Measurements from ENCODE around the gene GRID2. TPM values are rescaled to one million over a fixed set of nuclear protein-coding genes. Genes with fewer than 3 reads are reported as not detected.

The GRID2 gene
- total and polyA plus RNA-seq, 2 of the 4 experiments (the other 2 are of a cell fraction) = under 0.01 TPM; not detected in 1

GRCh38 chr4:93451954-93452353, 1148.2 kb downstream of the GRID2 start:
- ATAC-seq (ENCODE audit: low read depth) = no peak
- WGBS, 2 experiments (ENCODE audit: extremely low coverage in 2 of 2, insufficient read length in 1 of 2) = no CpG with 5 or more reads among the region's 1 CpG
- CTCF ChIA-PET = interaction anchor here (0.7 kb wide), 1 partner anchor 18 kb away, joined by 3 read pairs; no protein-coding TSS in a partner anchor

More at GRCh38 chr4:93451954-93452353, 1148.2 kb downstream of the GRID2 start:
- Histone ChIP-seq H3K9ac (ENCODE audit: low read depth, low read length) (no peak overlapping the region), H3K14ac (replicated peaks; ENCODE audit: low read depth, low read length) (no peak overlapping the region), H3K4me1 (ENCODE audit: control insufficient read depth, insufficient read depth, low read length) (no peaks in the 10 kb centered on the region), H2AFZ (replicated peaks; ENCODE audit: low read length, poor library complexity) (no peak overlapping the region), H3K9me1 (ENCODE audit: insufficient read depth, low read length) (no peaks in the 10 kb centered on the region), H2BK5ac (ENCODE audit: low read depth, low read length, poor library complexity, severe bottlenecking) (no peak overlapping the region), H2BK20ac (ENCODE audit: low read depth, low read length) (no peak overlapping the region), H3K18ac (ENCODE audit: low read depth, low read length) (no peak overlapping the region), H3K27me3 (ENCODE audit: control insufficient read depth, insufficient read depth, low read length) (no peaks in the 10 kb centered on the region), H3K56ac (ENCODE audit: extremely low read depth, insufficient read depth, low read length) (no peak overlapping the region), H3K4me2 (ENCODE audit: low read depth, low read length) (no peak overlapping the region), H4K91ac (ENCODE audit: insufficient read depth, low read depth, low read length) (no peak overlapping the region), H3K27ac (ENCODE audit: insufficient read depth, low read length) (no peak overlapping the region), H3K4ac (ENCODE audit: low read depth, low read length) (no peak overlapping the region), H4K5ac (ENCODE audit: low read depth, low read length) (no peak overlapping the region), H4K20me1 (ENCODE audit: insufficient read depth, low read length) (no peaks in the 10 kb centered on the region), H2AK9ac (replicated peaks; ENCODE audit: low read depth, low read length, poor library complexity) (no peak overlapping the region), H2BK120ac (ENCODE audit: low read depth, low read length) (no peak overlapping the region), H3K9me3 (ENCODE audit: control insufficient read depth, insufficient read depth, low read length) (no peaks in the 10 kb centered on the region), H2BK15ac (ENCODE audit: low read depth, low read length) (no peak overlapping the region), H3K23ac (ENCODE audit: low read depth, low read length) (no peak overlapping the region), H4K8ac (ENCODE audit: low read depth in 2 of 2, low read length in 2 of 2) (no peak overlapping the region), H2AK5ac (ENCODE audit: low read depth, low read length) (no peak overlapping the region), H3K4me3 (ENCODE audit: insufficient read depth, low read depth, low read length) (no peak overlapping the region), H3K36me3 (ENCODE audit: control insufficient read depth, insufficient read depth, low read length) (no peaks in the 10 kb centered on the region), H3K79me1 (ENCODE audit: low read depth in 1 of 2, low read length in 2 of 2) (no peaks in the 10 kb centered on the region)
- intact Hi-C loops (cut with micrococcal nuclease) (no loop called here), dilution Hi-C loops (cut with HindIII; ENCODE audit: low sequenced_read_pairs, unreplicated experiment) (no loop called here), in situ Hi-C loops (cut with MboI; ENCODE audit: low sequenced_read_pairs) (no loop called here)
- POLR2A ChIA-PET (ENCODE audit: unreplicated experiment) = no interaction called here
- no peak for TF ChIP-seq CHD1 (IDR thresholded peaks at IDR 0.05; ENCODE audit: low read depth, low read length)
- TF ChIP-seq MAFK (IDR thresholded peaks at IDR 0.05; ENCODE audit: low read depth, low read length) = no peak
- no peak for TF ChIP-seq CEBPB (IDR thresholded peaks at IDR 0.05; ENCODE audit: low read depth, low read length)
- TF ChIP-seq, protein P1, sequence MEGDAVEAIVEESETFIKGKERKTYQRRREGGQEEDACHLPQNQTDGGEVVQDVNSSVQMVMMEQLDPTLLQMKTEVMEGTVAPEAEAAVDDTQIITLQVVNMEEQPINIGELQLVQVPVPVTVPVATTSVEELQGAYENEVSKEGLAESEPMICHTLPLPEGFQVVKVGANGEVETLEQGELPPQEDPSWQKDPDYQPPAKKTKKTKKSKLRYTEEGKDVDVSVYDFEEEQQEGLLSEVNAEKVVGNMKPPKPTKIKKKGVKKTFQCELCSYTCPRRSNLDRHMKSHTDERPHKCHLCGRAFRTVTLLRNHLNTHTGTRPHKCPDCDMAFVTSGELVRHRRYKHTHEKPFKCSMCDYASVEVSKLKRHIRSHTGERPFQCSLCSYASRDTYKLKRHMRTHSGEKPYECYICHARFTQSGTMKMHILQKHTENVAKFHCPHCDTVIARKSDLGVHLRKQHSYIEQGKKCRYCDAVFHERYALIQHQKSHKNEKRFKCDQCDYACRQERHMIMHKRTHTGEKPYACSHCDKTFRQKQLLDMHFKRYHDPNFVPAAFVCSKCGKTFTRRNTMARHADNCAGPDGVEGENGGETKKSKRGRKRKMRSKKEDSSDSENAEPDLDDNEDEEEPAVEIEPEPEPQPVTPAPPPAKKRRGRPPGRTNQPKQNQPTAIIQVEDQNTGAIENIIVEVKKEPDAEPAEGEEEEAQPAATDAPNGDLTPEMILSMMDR (conservative IDR thresholded peaks at IDR 0.05; ENCODE audit: low read depth, low read length) = no peak
- TF ChIP-seq MAZ (IDR thresholded peaks at IDR 0.05; ENCODE audit: borderline replicate concordance, low read depth, low read length) = no peak
- TF ChIP-seq, protein P2, sequence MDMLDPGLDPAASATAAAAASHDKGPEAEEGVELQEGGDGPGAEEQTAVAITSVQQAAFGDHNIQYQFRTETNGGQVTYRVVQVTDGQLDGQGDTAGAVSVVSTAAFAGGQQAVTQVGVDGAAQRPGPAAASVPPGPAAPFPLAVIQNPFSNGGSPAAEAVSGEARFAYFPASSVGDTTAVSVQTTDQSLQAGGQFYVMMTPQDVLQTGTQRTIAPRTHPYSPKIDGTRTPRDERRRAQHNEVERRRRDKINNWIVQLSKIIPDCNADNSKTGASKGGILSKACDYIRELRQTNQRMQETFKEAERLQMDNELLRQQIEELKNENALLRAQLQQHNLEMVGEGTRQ (IDR thresholded peaks at IDR 0.05; ENCODE audit: low read depth, low read length) = no peak
- no peak for TF ChIP-seq RFX5 (IDR thresholded peaks at IDR 0.05; ENCODE audit: low read depth, low read length)
- no peak for TF ChIP-seq RAD21 (IDR thresholded peaks at IDR 0.05; ENCODE audit: low read length)
- no peak for TF ChIP-seq FOS (IDR thresholded peaks at IDR 0.05; ENCODE audit: low read depth, low read length)
- TF ChIP-seq NFE2L2 (IDR thresholded peaks at IDR 0.05; ENCODE audit: low read depth, low read length) = no peak
- no peak for TF ChIP-seq SMC3 (IDR thresholded peaks at IDR 0.05; ENCODE audit: low read depth, low read length)
- TF ChIP-seq MXI1 (IDR thresholded peaks at IDR 0.05; ENCODE audit: borderline replicate concordance, low read depth, low read length) = no peak
- TF ChIP-seq BHLHE40 (IDR thresholded peaks at IDR 0.05; ENCODE audit: low read depth, low read length) = no peak
- BruUV-seq (replicated peaks) = no TSS peak
- DNase-seq = no peak
